Stimulated activated CD8-positive, alpha-beta memory T cell treated with anti-CD3 and anti-CD28 coated beads, Interleukin-15, amount 100 ng/mL, for 1 hour (primary cell): ENCODE data around the gene SPG21.
"Not testable (repeated sequence)": the region's sequence is repeated elsewhere in the genome, so short reads cannot be mapped to it uniquely, and the experiment has no call there.

Source experiments
- DNase-seq: peaks from one replicate; pipeline ENCODE4 v3.0.0-alpha.2; 2020; ENCODE audit warnings: low read depth

Gene SPG21

GRCh38 chr15:64989416-64990167 lies at the start of gene SPG21:
Gene SPG21 (minus strand): TSS chr15:64989914. CDS start chr15:64983569, 6,345 bp downstream.
- peak; percentile 82 for DNase-seq

- DNase-seq = no peak
These were observed 49.1 kb upstream of the SPG21 start for GRCh38 chr15:65038836-65039235.

GRCh38 chr15:65038428-65038827 lies 48.7 kb upstream of the SPG21 start:
- DNase-seq = no peak

GRCh38 chr15:65037309-65037708 lies 47.6 kb upstream of the SPG21 start:
- DNase-seq = no peak

GRCh38 chr15:65034719-65035118 lies 45.0 kb upstream of the SPG21 start:
- no peak for DNase-seq

GRCh38 chr15:65033659-65034269 lies 44.0 kb upstream of the SPG21 start:
- no peak for DNase-seq

- DNase-seq = no peak
These were observed 43.3 kb upstream of the SPG21 start for GRCh38 chr15:65032801-65033537.

- no peak for DNase-seq
These were observed 40.1 kb upstream of the SPG21 start for GRCh38 chr15:65029736-65030208.

GRCh38 chr15:65028921-65029735 lies 39.4 kb upstream of the SPG21 start, which contains the start of gene MTFMT:
Gene MTFMT (minus strand): TSS chr15:65029639. CDS start chr15:65029613, 26 bp downstream.
- peak; percentile 94 for DNase-seq

- no peak for DNase-seq
These were observed 38.6 kb upstream of the SPG21 start for GRCh38 chr15:65028338-65028737.

- DNase-seq = no peak
These were observed 37.9 kb upstream of the SPG21 start for GRCh38 chr15:65027593-65027992.

GRCh38 chr15:65026756-65027155 lies 37.0 kb upstream of the SPG21 start:
- DNase-seq = no peak

- DNase-seq = no peak
These were observed 31.8 kb upstream of the SPG21 start for GRCh38 chr15:65021488-65021887.

GRCh38 chr15:65020419-65020818 lies 30.7 kb upstream of the SPG21 start:
- no peak for DNase-seq

GRCh38 chr15:65011198-65011597 lies 21.5 kb upstream of the SPG21 start:
- not testable (repeated sequence) for DNase-seq

GRCh38 chr15:65008983-65009382 lies 19.3 kb upstream of the SPG21 start:
- DNase-seq = no peak

- DNase-seq = no peak
These were observed 17.2 kb upstream of the SPG21 start for GRCh38 chr15:65006876-65007275.

- DNase-seq = no peak
These were observed 15.3 kb upstream of the SPG21 start for GRCh38 chr15:65004993-65005392.

- DNase-seq = no peak
These were observed 8.1 kb upstream of the SPG21 start for GRCh38 chr15:64997745-64998375.

GRCh38 chr15:64997066-64997465 lies 7.4 kb upstream of the SPG21 start:
- no peak for DNase-seq

GRCh38 chr15:64993290-64993689 lies 3.6 kb upstream of the SPG21 start:
- DNase-seq = no peak
